ENCODE measurements around the gene DHX9. TPM values are rescaled to one million over a fixed set of nuclear protein-coding genes. Genes with fewer than 3 reads are reported as not detected.

Gene DHX9
- total RNA-seq, 2 experiments from 2014 or later: 213 to 228 TPM

DNA sequence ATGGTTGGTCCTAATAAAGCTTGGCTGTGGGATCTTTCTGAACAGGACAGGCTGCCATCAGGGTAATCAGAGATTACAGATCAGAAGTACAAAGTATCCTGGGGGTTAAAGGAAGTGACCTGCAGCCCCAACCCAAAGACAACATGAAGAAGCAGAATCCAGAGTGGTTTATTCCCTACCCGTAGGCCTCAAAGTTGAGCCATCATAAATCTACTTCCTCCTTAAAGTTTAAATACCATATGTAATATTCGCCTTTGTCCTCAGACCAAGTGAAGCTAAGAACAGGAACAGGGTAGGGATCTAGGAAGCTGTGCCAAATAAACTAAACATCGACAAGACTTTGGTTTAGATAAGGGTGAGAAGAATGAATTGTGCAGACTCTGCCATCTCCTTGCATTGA is 15.9 kb upstream of the DHX9 start:
- Mint-ChIP-seq H3K9me3 (no peaks in the 10 kb centered on the region), H3K27ac (no peak overlapping the region), H3K4me1 (ENCODE audit: low read depth) (peaks cover 2% of the 10 kb centered on the region), H3K27me3 (no peaks in the 10 kb centered on the region), H3K4me3 (no peak overlapping the region), H3K36me3 (ENCODE audit: low read depth) (peaks cover 14% of the 10 kb centered on the region)
- intact Hi-C loops (cut with micrococcal nuclease): no loop called here
- ATAC-seq (no peak), DNase-seq (no peak)
- CTCF ChIA-PET: interaction anchor here (1.4 kb wide), 1 partner anchor 40 kb away, joined by 3 read pairs; no protein-coding TSS in a partner anchor
- POLR2A ChIA-PET: no interaction called here
- TF ChIP-seq CTCF (IDR thresholded peaks at IDR 0.05): no peak

GRCh38 chr1:182826892-182827291 is 12.3 kb upstream of the DHX9 start:
- intact Hi-C loops (cut with micrococcal nuclease): loop anchor here (5.0 kb wide), 1 partner anchor 35 kb away; no protein-coding TSS in a partner anchor
- TF ChIP-seq CTCF (IDR thresholded peaks at IDR 0.05): no peak
- DNase-seq: no peak
- no peak for ATAC-seq
- no peaks in the 10 kb centered on the region for H3K27me3 Mint-ChIP-seq
- H3K27ac Mint-ChIP-seq: no peak overlapping the region
- no peaks in the 10 kb centered on the region for H3K4me1 Mint-ChIP-seq (ENCODE audit: low read depth)
- H3K9me3 Mint-ChIP-seq: no peaks in the 10 kb centered on the region
- H3K36me3 Mint-ChIP-seq (ENCODE audit: low read depth): no peaks in the 10 kb centered on the region
- H3K4me3 Mint-ChIP-seq: no peak overlapping the region
- ChIA-PET POLR2A (no interaction called here), CTCF (interaction anchor here (0.6 kb wide), 1 partner anchor 43 kb away, joined by 3 read pairs; no protein-coding TSS in a partner anchor)

- CTCF ChIA-PET: interaction anchor here (1.2 kb wide), 1 partner anchor 234 kb away, joined by 4 read pairs; no protein-coding TSS in a partner anchor
- H3K9me3 Mint-ChIP-seq: no peaks in the 10 kb centered on the region
- H3K4me3 Mint-ChIP-seq: no peak overlapping the region
- DNase-seq (no peak), ATAC-seq (no peak)
- H3K36me3 Mint-ChIP-seq (ENCODE audit: low read depth): no peaks in the 10 kb centered on the region
- H3K27me3 Mint-ChIP-seq: no peaks in the 10 kb centered on the region
- no peak overlapping the region for H3K27ac Mint-ChIP-seq
- no peak for TF ChIP-seq CTCF (IDR thresholded peaks at IDR 0.05)
- POLR2A ChIA-PET: interaction anchor here (1.3 kb wide), 1 partner anchor 11 kb away, joined by 5 read pairs; no protein-coding TSS in a partner anchor
- intact Hi-C loops (cut with micrococcal nuclease): loop anchor here (5.0 kb wide), 1 partner anchor 37 kb away; no protein-coding TSS in a partner anchor
- H3K4me1 Mint-ChIP-seq (ENCODE audit: low read depth): no peaks in the 10 kb centered on the region
These were observed 9.7 kb upstream of the DHX9 start for GRCh38 chr1:182829285-182829932.

- Mint-ChIP-seq H3K27me3 (no peaks in the 10 kb centered on the region), H3K36me3 (ENCODE audit: low read depth) (peaks cover 3% of the 10 kb centered on the region), H3K4me3 (no peak overlapping the region), H3K9me3 (no peaks in the 10 kb centered on the region), H3K4me1 (ENCODE audit: low read depth) (peaks cover 2% of the 10 kb centered on the region), H3K27ac (no peak overlapping the region)
- no peak for DNase-seq
- ATAC-seq: no peak
- ChIA-PET POLR2A (no interaction called here), CTCF (no interaction called here)
- intact Hi-C loops (cut with micrococcal nuclease): no loop called here
- TF ChIP-seq CTCF (IDR thresholded peaks at IDR 0.05): no peak
These were observed 5.9 kb upstream of the DHX9 start for GRCh38 chr1:182833271-182833670.

DNA sequence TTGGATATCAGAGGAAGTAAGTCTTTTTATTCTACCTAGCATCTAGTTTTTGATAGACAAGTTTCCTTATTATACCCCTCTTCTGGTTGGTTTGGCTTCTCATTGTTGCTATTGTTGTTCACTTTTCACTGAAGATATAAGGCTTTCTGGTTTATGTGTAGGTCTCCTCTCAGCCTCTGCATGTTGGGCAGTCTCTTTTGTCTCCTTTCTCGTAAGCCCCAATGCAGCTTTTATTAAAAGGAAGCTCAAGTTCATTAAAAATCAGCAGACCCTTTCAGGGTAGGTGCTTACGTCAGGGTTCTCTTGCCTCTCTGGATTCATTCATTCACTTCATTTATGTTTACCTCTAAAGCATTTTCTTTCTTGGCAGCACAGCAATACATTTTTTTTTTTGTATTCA is 4.8 kb upstream of the DHX9 start:
- intact Hi-C loops (cut with micrococcal nuclease): no loop called here

More for the DNA sequence above, 4.8 kb upstream of the DHX9 start:
- Mint-ChIP-seq H3K27me3 (no peaks in the 10 kb centered on the region), H3K27ac (no peak overlapping the region), H3K9me3 (no peaks in the 10 kb centered on the region), H3K4me1 (ENCODE audit: low read depth) (peaks cover 6% of the 10 kb centered on the region), H3K4me3 (no peak overlapping the region), H3K36me3 (ENCODE audit: low read depth) (peaks cover 3% of the 10 kb centered on the region)
- no peak for ATAC-seq
- no peak for DNase-seq
- no peak for TF ChIP-seq CTCF (IDR thresholded peaks at IDR 0.05)
- ChIA-PET CTCF (interaction anchor here (0.8 kb wide), 1 partner anchor 239 kb away, joined by 4 read pairs; no protein-coding TSS in a partner anchor), POLR2A (no interaction called here)
